HepG2 (cell line): Measurements from ENCODE around the gene SLC13A5. TPM values are rescaled to one million over a fixed set of nuclear protein-coding genes. Genes with fewer than 3 reads are reported as not detected.

Source experiments
- ATAC-seq: fragments of 200-7000 bp; cut with Tn5 transposase; 3 replicates; pipeline ENCODE4 v1.9.1; 2020; ENCODE audit warnings: mild to moderate bottlenecking, moderate library complexity
- BruUV-seq: library from RNA; stranded (reverse); fragments of 400-500 nt; replicated peaks from 2 replicates; lab custom pipeline; 2021; lab: Mats Ljungman, UMichigan
- CTCF ChIA-PET: fragments of 300-600 bp; formaldehyde crosslinking; extraction: SDS; loops from one replicate; lab custom pipeline; 2021; ENCODE audit warnings: low total read pairs, inconsistent platforms, low intra/inter-chr PET ratio; lab: Yijun Ruan, JAX
- POLR2A ChIA-PET: fragments of 350-600 bp; sonication (Branson Sonifier 250); formaldehyde crosslinking; loops from one replicate; lab custom pipeline; 2020; ENCODE audit warnings: antibody characterized with exemption, inconsistent platforms; lab: Yijun Ruan, JAX
- DNase-seq: peaks from one replicate; pipeline ENCODE4 v3.0.0-alpha.2; 2015; ENCODE audit warnings: low spot score
- FAIRE-seq: peaks from 3 replicates; lab custom pipeline; 2011; peaks lifted over from hg19 to GRCh38; lab: Jason Lieb, UNC
- H2AFZ ChIP-seq: one replicate; pipeline ENCODE4 v1.6.1; 2011; ENCODE audit warnings: low read length, inconsistent platforms
- H3K27ac ChIP-seq: fragments of 300-600 bp; 3 replicates; pipeline ENCODE4 v1.8.0; 2011; ENCODE audit warnings: mixed run types, mild to moderate bottlenecking, mixed read lengths, low read length, inconsistent platforms; ENCODE audit not compliant: insufficient read depth; ENCODE audit errors: extremely low read length
- H3K27me3 ChIP-seq, 2 experiments: fragments of 200-600 bp in 1 of 2; 2 replicates in 1 of 2; 3 replicates in 1 of 2; pipeline versions ENCODE4 v1.6.0 to v1.8.0; 2011; ENCODE audit warnings: low read length in 2 of 2, mild to moderate bottlenecking in 2 of 2, moderate library complexity in 2 of 2, inconsistent platforms in 1 of 2; ENCODE audit not compliant: insufficient read depth in 2 of 2, control insufficient read depth in 1 of 2
- H3K36me3 ChIP-seq, 2 experiments: fragments of 200-600 bp in 1 of 2; replicated peaks in 1 of 2; 2 replicates in 1 of 2; 3 replicates in 1 of 2; pipeline versions ENCODE4 v1.5.1 to v1.8.0; 2011; ENCODE audit warnings: low read length in 2 of 2, inconsistent platforms in 1 of 2; ENCODE audit not compliant: insufficient read depth in 2 of 2, control insufficient read depth in 1 of 2
- H3K4me1 ChIP-seq: 2 replicates; pipeline ENCODE4 v1.5.1; 2012; ENCODE audit warnings: low read length, inconsistent platforms; ENCODE audit not compliant: insufficient read depth
- H3K4me2 ChIP-seq: 2 replicates; pipeline ENCODE4 v1.6.0; 2011; ENCODE audit warnings: low read depth, low read length, inconsistent platforms
- H3K4me3 ChIP-seq, 3 experiments: fragments of 200-600 bp in 1 of 3; sonication (generic), shearing (Covaris generic) in 1 of 3; replicated peaks in 1 of 3; 2 replicates each; pipeline ENCODE4 v1.5.1; 2011 to 2016; ENCODE audit warnings: low read length in 3 of 3, inconsistent platforms in 2 of 3, low read depth in 2 of 3, mild to moderate bottlenecking in 2 of 3, control low read depth in 1 of 3, mixed read lengths in 1 of 3; ENCODE audit not compliant: insufficient read depth in 1 of 3
- H3K79me2 ChIP-seq: one replicate; pipeline ENCODE4 v1.6.1; 2011; ENCODE audit warnings: low read length, inconsistent platforms; ENCODE audit not compliant: insufficient read depth
- H3K9ac ChIP-seq: 2 replicates; pipeline ENCODE4 v1.6.0; 2011; ENCODE audit warnings: mild to moderate bottlenecking, low read depth, low read length, inconsistent platforms; ENCODE audit not compliant: insufficient read depth
- H3K9me3 ChIP-seq: 2 replicates; pipeline ENCODE4 v1.5.1; 2012; ENCODE audit warnings: mild to moderate bottlenecking, low read length
- H4K20me1 ChIP-seq: 2 replicates; pipeline ENCODE4 v1.6.0; 2011; ENCODE audit warnings: inconsistent platforms, mild to moderate bottlenecking, low read length, moderate library complexity; ENCODE audit not compliant: insufficient read depth
- AGO1 ChIP-seq: fragments of 200-400 bp; formaldehyde crosslinking; IDR thresholded peaks from 2 replicates; pipeline ENCODE4 v1.6.1; 2017; ENCODE audit warnings: mild to moderate bottlenecking, low read depth, low read length, moderate library complexity; ENCODE audit not compliant: poor library complexity, severe bottlenecking
- MBD4 ChIP-seq: IDR thresholded peaks from 2 replicates; pipeline ENCODE4 v1.6.1; 2012; ENCODE audit warnings: low read length, inconsistent platforms, borderline replicate concordance
- POLR2AphosphoS5 ChIP-seq: IDR thresholded peaks from 2 replicates; pipeline ENCODE4 v1.6.1; 2012; ENCODE audit warnings: low read depth, low read length
- ZBTB38 ChIP-seq: sonication (generic); formaldehyde crosslinking; IDR thresholded peaks from 2 replicates; pipeline ENCODE4 v1.5.1; 2020; ENCODE audit warnings: mild to moderate bottlenecking, missing genetic modification reagents
- ZNF280B ChIP-seq: sonication (generic); formaldehyde crosslinking; IDR thresholded peaks from 2 replicates; pipeline ENCODE4 v1.5.0; 2020; ENCODE audit warnings: missing genetic modification reagents, mild to moderate bottlenecking, borderline replicate concordance
- ZNF788 ChIP-seq: sonication (generic); formaldehyde crosslinking; IDR thresholded peaks from 2 replicates; pipeline ENCODE4 v1.5.0; 2020; ENCODE audit warnings: mild to moderate bottlenecking, missing genetic modification reagents, borderline replicate concordance
- WGBS: methylation state at CpG from one replicate; pipeline ENCODE4 v1.1.6; 2017; ENCODE audit warnings: low lambda C conversion rate; 5-methylcytosine and 5-hydroxymethylcytosine counted together
- in situ Hi-C: cut with HindIII; loops from 2 replicates; pipeline ENCODE4 v1.10.0; 2017; ENCODE audit warnings: low pct_unique_long_range_greater_than_20kb; ENCODE audit not compliant: extremely low pct_ligation_motif_present
- intact Hi-C: fragments of 100-400 bp; cut with micrococcal nuclease; formaldehyde crosslinking; loops from one replicate; pipeline ENCODE4 v1.10.0; 2022; ENCODE audit not compliant: unreplicated experiment
- polyA plus RNA-seq, 8 experiments: library from polyadenylated mRNA; depleted of rRNA in 3 of 8; stranded (reverse) in 7 of 8; unstranded in 1 of 8; fragments of >200 nt; fragmentation: Illumina TruSeq in 4 of 8; extraction: Trizol in 4 of 8; gene quantifications; 2 replicates each; pipeline versions ENCODE4 v1.2.1 to v1.2.3, GENCODE V29; 2011 to 2016; ENCODE audit warnings: low read depth in 4 of 8, missing spikeins in 1 of 8, mixed read lengths in 1 of 8; ENCODE audit not compliant: insufficient read depth in 1 of 8
- total RNA-seq, 5 experiments: library from RNA; depleted of rRNA; stranded (reverse); fragments of >200 nt; fragmentation: Illumina TruSeq; extraction: Trizol; gene quantifications; 2 replicates each; pipeline ENCODE4 v1.2.3, GENCODE V29; 2016; ENCODE audit warnings: low read depth in 1 of 5

SLC13A5 gene
- total and polyA plus RNA-seq, 2 of the 13 experiments (the other 11 are each of a cell fraction or from before 2014, with no cell fraction given) = 42.8 to 310 TPM

- peak; percentile 43; the same call in 1 of the 2 replicates for TF ChIP-seq ZNF280B
- TF ChIP-seq ZNF788 = no peak
- no peak for TF ChIP-seq MBD4
- TF ChIP-seq ZBTB38 = peak; percentile 27; the same call in 1 of the 2 replicates
Observed at GRCh38 chr17:6698004-6698403, 15.2 kb downstream of the SLC13A5 start (continued).

- Histone ChIP-seq H4K20me1 (no peaks in the 10 kb centered on the region), H3K4me1 (peaks cover 50% of the 10 kb centered on the region), H3K4me2 (no peak overlapping the region), H2AFZ (no peak overlapping the region), H3K27me3 (no peaks in the 10 kb centered on the region), H3K9me3 (no peaks in the 10 kb centered on the region), H3K9ac (no peak overlapping the region), H3K4me3 (no peak overlapping the region), H3K27ac (peak overlapping the region; percentile 2), H3K36me3 (peaks cover 37 to 59% of the 10 kb centered on the region in 2 experiments), H3K79me2 (no peaks in the 10 kb centered on the region)
- BruUV-seq = no TSS peak
- TF ChIP-seq POLR2AphosphoS5 (peak; percentile 14; the same call in 1 of the 2 replicates), AGO1 (no peak)
- intact Hi-C loops (no loop called here), in situ Hi-C loops (no loop called here)
- POLR2A ChIA-PET = interaction anchor here (10.7 to 11.0 kb wide), 2 partner anchors 12 to 16 kb away, joined by 265 to 419 read pairs; partner anchors contain the start of gene SLC13A5
- CTCF ChIA-PET = no interaction called here
- WGBS = 100% methylated on average over 1 of the region's 5 CpGs
- ATAC-seq (no peak), DNase-seq (no peak), FAIRE-seq (no peak)
Observed at GRCh38 chr17:6696906-6697305, 16.3 kb downstream of the SLC13A5 start.
